ENCODE data around the gene TACR2.
A peak's percentile ranks its signal among the peaks of the same experiment; 100 is the strongest.
"Not testable (repeated sequence)": the region's sequence is repeated elsewhere in the genome, so short reads cannot be mapped to it uniquely, and the experiment has no call there.

TACR2 gene

DNA sequence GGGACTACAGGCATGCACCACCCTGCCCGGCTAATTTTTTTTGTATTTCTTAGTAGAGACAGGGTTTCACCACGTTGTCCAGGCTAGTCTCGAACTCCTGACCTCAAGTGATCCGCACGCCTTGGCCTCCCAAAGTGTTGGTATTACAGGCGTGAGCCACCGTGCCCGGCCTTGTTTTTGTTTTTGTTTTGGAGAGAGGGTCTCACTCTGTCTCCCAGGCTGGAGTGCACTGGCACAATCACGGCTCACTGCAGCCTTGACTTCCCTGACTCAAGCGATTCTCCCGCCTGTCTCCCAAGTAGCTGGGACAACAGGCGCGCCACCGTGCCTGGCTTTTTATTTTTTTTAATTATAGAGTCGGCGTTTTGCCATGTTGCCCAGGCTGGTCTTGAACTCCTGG is 33.7 kb upstream of the TACR2 start:
- DNase-seq, result not testable (repeated sequence)

GRCh38 chr10:69449841-69450240 is 33.1 kb upstream of the TACR2 start:
- peak; percentile 45 for DNase-seq

DNA sequence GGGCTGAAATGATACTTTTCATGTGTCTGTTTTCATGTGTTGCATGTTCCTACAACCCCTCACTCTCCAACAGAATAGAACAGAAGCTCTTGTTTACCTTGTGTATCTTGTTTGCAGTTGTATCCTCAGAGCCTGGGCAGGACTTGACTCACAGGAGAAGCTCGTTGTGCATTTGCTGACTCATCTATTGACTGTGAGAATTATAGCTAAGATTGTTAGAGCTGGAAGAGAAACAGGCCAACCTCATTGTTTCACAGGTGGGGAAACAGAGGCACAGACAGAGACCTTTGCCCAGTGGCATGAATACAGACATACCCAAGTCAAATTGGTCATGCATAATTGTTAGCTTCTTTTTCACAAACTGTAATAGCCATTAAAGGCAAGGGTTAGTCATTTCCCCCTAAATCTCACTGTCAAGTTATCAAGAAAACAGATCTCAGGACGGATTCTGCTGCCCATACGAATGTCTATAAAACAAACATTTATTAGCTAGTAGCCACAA is 30.0 kb upstream of the TACR2 start:
- no peak for DNase-seq

GRCh38 chr10:69446229-69446628 is 29.5 kb upstream of the TACR2 start:
- no peak for DNase-seq

DNA sequence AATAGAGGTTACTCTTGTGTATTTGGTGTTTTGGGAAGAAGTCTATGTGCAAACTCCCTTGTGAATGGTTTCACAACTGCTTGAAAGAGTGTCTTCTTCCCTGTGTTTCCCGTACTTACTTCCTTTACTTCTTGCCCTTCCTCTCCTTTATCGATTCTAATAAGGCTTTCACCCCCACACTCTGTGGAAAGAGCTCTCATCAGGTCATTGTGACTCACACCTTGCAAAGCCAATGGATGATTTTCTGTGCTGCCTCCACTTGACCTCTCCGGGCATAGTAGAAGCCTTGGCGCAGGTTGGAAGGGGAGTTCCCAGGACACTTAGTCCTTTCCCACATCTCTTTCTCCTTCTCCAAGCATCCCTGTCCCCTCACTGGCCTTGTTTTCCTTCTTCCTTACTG is 28.3 kb upstream of the TACR2 start:
- DNase-seq, result no peak

GRCh38 chr10:69443354-69443753 is 26.6 kb upstream of the TACR2 start:
- DNase-seq, result no peak

DNA sequence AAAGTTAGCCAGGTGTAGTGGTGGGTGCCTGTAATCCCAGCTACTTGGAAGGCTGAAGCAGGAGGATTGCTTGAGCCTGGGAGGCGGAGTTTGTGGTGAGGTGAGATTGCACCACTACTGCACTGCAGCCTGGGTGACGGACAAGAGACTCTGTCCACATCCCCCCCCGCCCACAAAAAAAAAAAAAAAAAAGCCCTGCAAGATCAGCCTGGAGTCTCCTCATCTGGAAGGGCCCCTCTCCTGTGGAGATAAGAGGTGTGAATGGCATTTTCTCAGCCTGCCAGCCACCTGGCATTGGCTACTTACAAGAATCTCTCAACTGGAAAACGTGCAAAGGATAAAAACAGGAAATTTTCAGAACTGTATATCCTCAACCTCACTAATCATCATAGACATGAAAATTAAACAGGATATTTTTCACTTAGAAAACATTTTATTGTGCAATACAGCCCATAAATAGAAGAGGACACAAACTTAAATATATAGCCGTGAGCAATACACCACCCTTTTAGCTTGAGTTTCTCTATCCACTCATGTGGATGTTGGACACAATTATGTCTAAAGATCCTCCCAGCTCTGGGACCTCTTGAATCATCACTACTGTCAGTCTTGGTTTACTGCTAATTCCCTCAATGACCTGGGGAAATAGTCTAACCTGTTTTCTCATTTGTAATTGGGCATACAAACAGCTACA is 23.2 kb upstream of the TACR2 start:
- no peak for DNase-seq

DNA sequence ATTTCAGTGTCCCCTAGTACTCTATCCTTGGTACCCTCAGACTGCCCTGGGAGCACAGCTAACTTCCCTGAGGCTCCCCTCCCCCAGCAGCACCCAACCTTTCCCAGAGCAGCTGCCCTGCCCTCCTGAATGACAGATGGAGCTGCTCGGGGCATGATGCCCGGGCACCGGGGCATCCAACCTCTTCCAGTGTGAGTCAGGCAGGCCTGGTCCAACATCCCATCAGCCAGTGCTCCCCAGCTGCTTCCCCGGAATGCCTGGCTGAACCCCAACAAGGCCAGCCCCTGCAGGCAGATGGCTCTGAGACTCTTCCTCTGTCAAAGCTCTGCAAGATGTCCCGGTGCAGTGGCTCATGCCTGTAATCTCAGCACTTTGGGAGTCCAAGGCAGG is 22.6 kb upstream of the TACR2 start:
- DNase-seq, result no peak

- DNase-seq, result no peak
Measured at GRCh38 chr10:69438536-69439349, 22.0 kb upstream of the TACR2 start.

DNA sequence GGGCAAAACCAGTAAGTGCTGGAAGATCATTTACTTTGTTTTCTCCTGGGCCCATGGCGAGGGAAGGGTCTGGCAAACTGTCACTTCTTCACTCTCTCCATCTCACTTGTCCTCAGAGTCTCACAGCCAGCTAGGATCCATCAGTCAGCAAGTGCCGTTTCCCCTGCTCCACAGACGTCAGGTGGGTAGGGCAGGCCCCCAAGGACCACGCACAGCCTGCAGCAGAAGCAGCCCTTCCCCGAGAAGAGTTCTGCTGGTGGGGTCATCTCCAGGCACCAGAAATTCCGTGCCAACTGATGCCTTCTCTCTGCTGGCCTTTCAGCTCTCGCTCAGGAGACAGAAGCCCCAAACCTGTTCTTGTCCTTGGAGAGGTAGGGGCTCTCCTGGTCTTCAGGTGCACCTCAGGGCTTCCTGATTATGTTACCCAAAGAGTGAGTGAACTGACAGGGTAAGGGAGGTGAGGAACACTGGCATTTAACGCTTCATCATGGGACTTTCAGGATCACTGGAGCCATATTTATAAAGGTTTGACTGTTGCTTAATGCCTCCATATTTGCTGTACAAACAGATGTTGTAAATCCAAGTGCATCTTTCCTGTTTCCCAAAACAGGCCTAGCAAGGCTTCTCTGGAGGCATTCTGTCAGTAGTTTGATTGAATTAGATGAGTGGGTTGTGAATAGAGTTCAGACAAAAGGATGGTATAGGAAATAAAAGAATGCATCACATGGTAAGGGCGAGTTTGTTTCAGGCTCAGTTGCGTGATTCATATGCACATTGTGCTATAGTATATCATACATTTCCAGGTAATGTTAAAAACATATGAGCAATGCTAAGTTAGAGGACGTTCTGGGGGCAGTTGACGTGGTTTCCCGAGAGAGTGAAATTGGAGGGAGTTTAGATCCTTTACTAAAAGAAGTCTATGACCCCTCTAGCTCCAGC is 20.9 kb upstream of the TACR2 start:
- DNase-seq, result no peak

DNA sequence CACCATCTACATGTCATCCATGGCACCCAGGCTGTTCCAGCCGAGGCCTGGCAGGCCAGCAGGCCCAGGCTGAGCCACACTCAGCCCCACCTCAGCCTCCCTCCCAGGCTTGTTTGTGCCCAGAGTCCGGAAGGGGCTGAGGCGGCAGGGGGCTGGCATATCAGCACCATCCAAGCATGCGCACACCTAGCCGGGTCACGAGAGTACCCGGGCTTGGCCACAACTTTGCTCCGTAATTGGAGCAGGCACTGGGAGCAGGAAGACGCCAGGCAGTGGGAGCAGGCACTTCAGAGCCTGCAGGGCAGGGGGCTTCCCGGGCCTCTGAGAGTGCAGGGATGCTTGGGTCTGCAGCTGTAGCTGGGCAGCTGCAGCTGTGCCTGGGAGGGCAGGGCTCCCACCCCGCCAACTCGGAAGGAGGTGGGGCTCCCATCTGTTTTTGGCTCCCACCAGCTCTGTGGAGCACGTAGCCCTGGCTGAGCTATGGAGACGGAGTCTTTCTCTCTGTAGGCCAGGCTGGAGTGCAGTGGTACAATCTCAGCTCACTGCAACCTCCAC is 19.3 kb upstream of the TACR2 start:
- DNase-seq, result no peak

DNA sequence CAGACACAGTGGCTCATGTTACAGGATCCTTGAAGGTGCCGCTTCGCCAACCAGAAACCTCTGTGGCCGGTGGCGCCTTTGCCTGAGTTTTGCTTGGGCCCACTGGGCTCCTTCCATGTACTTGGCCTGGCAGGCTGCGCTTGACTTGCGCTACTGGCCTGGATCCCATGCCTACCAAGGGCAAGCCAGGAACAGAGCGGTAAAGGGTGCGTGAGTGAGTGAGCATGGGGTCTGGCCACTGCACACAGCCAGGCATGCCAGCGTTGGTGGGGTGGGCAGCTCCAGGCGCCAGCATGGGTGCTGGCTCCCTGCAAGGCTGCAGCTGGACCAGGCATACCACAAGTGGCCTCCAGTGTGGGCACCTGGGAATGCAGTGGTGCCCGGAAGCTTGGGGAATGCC is 18.2 kb upstream of the TACR2 start:
- no peak for DNase-seq

- DNase-seq, result no peak
Measured at GRCh38 chr10:69434169-69434568, 17.5 kb upstream of the TACR2 start.

GRCh38 chr10:69428165-69428564 is 11.4 kb upstream of the TACR2 start:
- no peak for DNase-seq

DNA sequence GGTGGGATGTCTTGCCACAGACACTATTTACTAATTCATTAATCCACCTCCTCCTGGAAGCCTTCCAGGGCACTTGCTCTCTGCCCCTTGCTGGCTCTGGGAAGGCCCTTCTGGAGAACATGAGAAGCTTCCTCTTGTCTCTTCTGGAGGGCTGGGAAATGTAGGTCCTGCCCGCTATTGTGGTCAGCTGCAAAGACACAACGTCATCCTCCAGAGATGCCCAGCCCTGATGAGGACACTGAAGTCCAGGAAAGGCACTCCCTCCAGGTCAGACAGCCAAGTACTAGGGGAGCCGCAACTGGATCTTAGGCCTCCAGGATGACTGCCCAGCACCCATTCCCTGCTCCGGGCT is 9.6 kb upstream of the TACR2 start:
- no peak for DNase-seq

- DNase-seq, result peak; percentile 41
Measured at GRCh38 chr10:69425511-69426298, 9.0 kb upstream of the TACR2 start.

GRCh38 chr10:69425041-69425440 is 8.3 kb upstream of the TACR2 start:
- no peak for DNase-seq

GRCh38 chr10:69422676-69423075 is 6.0 kb upstream of the TACR2 start:
- DNase-seq, result no peak

- DNase-seq, result no peak
Measured at GRCh38 chr10:69421611-69422308, 5.0 kb upstream of the TACR2 start.

DNA sequence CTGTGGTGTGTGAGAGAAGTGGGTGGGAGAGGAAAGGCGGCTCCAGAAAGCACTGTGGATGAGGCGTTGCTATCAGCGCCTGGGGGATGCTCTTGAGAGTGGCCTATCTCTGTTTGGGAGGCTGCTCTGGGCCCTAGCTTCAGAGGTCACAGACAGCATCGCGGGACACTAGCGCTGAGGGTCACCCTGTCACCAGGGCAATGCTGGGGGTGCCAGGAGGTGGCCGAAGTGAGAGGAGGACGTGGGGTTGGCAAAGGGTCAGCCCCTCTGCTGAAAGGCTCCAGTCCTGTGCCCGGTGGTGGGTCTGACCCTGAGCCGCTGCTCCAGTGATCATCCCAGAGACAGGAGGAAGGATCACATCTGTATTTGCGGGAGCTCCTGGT is 3.0 kb upstream of the TACR2 start:
- no peak for DNase-seq

DNA sequence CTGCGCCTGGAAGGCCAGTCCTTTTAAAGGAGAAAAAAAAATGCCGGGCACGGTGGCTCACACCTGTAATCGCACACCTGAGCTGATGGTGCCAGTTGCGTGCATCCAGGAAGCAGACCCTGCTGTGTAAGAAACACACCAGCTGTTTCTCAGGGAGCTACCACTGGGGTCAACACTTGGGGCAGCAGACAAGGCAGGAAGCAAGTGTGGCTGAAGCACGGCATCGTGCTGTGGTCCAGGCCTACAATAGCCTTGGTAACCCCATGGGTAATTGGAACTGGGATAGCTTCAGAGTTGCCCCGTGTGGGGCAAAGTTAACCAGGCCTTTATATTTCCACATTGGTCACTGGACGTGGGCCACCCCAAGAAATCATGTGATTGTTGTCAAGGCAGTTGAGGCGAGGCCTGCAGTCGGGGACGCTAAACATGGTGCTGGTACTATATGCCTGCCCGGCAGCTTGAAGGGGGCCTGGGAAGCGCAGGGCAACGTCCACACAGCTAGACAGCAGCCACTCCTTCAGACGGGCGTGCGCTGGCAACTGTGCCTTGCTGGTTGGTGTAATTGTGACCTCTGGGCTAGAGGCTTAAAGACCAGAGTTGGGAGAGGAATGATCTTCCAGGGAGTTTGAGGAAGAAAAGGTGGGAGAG is 2.5 kb upstream of the TACR2 start:
- no peak for DNase-seq

Measured in T-helper 9 cell (primary cell).